Endothelial cell of umbilical vein (primary cell): ENCODE measurements around the gene MYO5B.

Experiments
- CTCF ChIP-seq, 2 donors: IDR thresholded peaks; 1 replicate in 1 of 2; 2 replicates in 1 of 2; pipeline ENCODE4 v1.5.1; 2011; ENCODE audit warnings: low read length in 2 of 2, mild to moderate bottlenecking in 2 of 2, moderate library complexity in 2 of 2, control low read depth in 1 of 2, inconsistent platforms in 1 of 2, low read depth in 1 of 2; ENCODE audit not compliant: insufficient read depth in 1 of 2; ENCODE audit errors: extremely low read depth in 1 of 2
- EZH2 ChIP-seq: IDR thresholded peaks from 2 replicates; pipeline ENCODE4 v1.6.1; 2012; ENCODE audit warnings: borderline replicate concordance, low read depth, mild to moderate bottlenecking, moderate library complexity, low read length, inconsistent platforms; ENCODE audit not compliant: severe bottlenecking
- POLR2AphosphoS5 ChIP-seq: IDR thresholded peaks from 2 replicates; pipeline ENCODE4 v1.6.1; 2012; ENCODE audit warnings: low read depth, mild to moderate bottlenecking, control low read depth, low read length, moderate library complexity; ENCODE audit not compliant: insufficient read depth

GRCh38 chr18:50079571-50080295 is 115.2 kb downstream of the MYO5B start:
- no peak for TF ChIP-seq CTCF (IDR thresholded peaks at IDR 0.05; ENCODE audit: extremely low read depth in 1 of 2, insufficient read depth in 1 of 2, low read depth in 1 of 2, low read length in 2 of 2)
- no peak for TF ChIP-seq EZH2
- TF ChIP-seq POLR2AphosphoS5 = no peak
